Measurements from ENCODE around the gene SLC45A3. TPM values are rescaled to one million over a fixed set of nuclear protein-coding genes. Genes with fewer than 3 reads are reported as not detected.

SLC45A3 gene
- polyA plus RNA-seq, 1 experiment: 1.7 TPM

GRCh38 chr1:205690122-205690756, 9.9 kb upstream of the SLC45A3 start:
- ChIA-PET POLR2A (no interaction called here), CTCF (interaction anchor here (1.6 to 1.7 kb wide), 2 partner anchors 21 to 31 kb away, joined by 5 to 6 read pairs; no protein-coding TSS in a partner anchor)
- TF ChIP-seq CTCF (IDR thresholded peaks at IDR 0.05; ENCODE audit: low read depth, low read length): no peak
- Histone ChIP-seq H3K9me3 (ENCODE audit: control insufficient read depth, insufficient read depth, low read length) (no peaks in the 10 kb centered on the region), H3K27ac (ENCODE audit: low read depth, low read length) (no peak overlapping the region), H3K4me3 (ENCODE audit: low read depth, low read length) (no peak overlapping the region), H3K27me3 (ENCODE audit: control insufficient read depth, insufficient read depth, low read length) (peaks cover 3% of the 10 kb centered on the region)
- DNase-seq (ENCODE audit: low read depth, low spot score): no peak

DNA sequence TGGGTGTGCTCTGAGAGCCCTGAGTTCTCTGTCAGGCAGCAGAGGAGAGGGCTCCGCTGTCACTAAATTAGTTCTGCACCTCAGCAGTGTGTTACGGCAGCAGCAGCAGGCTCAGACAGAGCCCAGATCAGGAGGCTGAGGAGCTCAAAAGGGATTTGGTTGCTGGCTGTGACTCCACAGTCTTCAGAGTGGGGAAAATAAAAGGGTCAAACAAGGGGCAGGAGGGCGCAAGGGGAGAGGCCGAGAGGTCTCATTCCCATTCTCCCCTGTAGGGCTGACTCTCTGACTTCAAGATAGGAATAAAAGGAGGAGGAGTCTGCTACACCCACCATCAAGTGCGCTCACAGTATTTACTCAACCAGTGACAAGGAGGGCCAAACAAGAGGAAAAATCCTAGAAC, 9.2 kb upstream of the SLC45A3 start:
- Histone ChIP-seq H3K9me3 (ENCODE audit: control insufficient read depth, insufficient read depth, low read length) (no peaks in the 10 kb centered on the region), H3K4me3 (ENCODE audit: low read depth, low read length) (no peak overlapping the region), H3K27me3 (ENCODE audit: control insufficient read depth, insufficient read depth, low read length) (peaks cover 3% of the 10 kb centered on the region), H3K27ac (ENCODE audit: low read depth, low read length) (no peak overlapping the region)
- DNase-seq (ENCODE audit: low read depth, low spot score): no peak
- POLR2A ChIA-PET: no interaction called here
- CTCF ChIA-PET: interaction anchor here (1.6 kb wide), 1 partner anchor 22 kb away, joined by 5 read pairs; no protein-coding TSS in a partner anchor
- no peak for TF ChIP-seq CTCF (IDR thresholded peaks at IDR 0.05; ENCODE audit: low read depth, low read length)

- Histone ChIP-seq H3K4me3 (ENCODE audit: low read depth, low read length) (no peak overlapping the region), H3K27ac (ENCODE audit: low read depth, low read length) (no peak overlapping the region), H3K27me3 (ENCODE audit: control insufficient read depth, insufficient read depth, low read length) (peaks cover 3% of the 10 kb centered on the region), H3K9me3 (ENCODE audit: control insufficient read depth, insufficient read depth, low read length) (no peaks in the 10 kb centered on the region)
- DNase-seq (ENCODE audit: low read depth, low spot score): no peak
- ChIA-PET POLR2A (no interaction called here), CTCF (interaction anchor here (0.6 kb wide), 2 partner anchors 31 to 1220 kb away, joined by 6 to 8 read pairs; no protein-coding TSS in a partner anchor)
- no peak for TF ChIP-seq CTCF (IDR thresholded peaks at IDR 0.05; ENCODE audit: low read depth, low read length)
Observed at GRCh38 chr1:205688171-205689080, 8.1 kb upstream of the SLC45A3 start.

- TF ChIP-seq CTCF (IDR thresholded peaks at IDR 0.05; ENCODE audit: low read depth, low read length): no peak
- Histone ChIP-seq H3K27ac (ENCODE audit: low read depth, low read length) (no peak overlapping the region), H3K9me3 (ENCODE audit: control insufficient read depth, insufficient read depth, low read length) (no peaks in the 10 kb centered on the region), H3K4me3 (ENCODE audit: low read depth, low read length) (no peak overlapping the region), H3K27me3 (ENCODE audit: control insufficient read depth, insufficient read depth, low read length) (peaks cover 3% of the 10 kb centered on the region)
- no peak for DNase-seq (ENCODE audit: low read depth, low spot score)
- ChIA-PET CTCF (interaction anchor here (0.5 to 1.1 kb wide), 2 partner anchors 29 to 42 kb away, joined by 3 read pairs; no protein-coding TSS in a partner anchor), POLR2A (no interaction called here)
Observed at GRCh38 chr1:205687242-205687641, 6.9 kb upstream of the SLC45A3 start.

DNA sequence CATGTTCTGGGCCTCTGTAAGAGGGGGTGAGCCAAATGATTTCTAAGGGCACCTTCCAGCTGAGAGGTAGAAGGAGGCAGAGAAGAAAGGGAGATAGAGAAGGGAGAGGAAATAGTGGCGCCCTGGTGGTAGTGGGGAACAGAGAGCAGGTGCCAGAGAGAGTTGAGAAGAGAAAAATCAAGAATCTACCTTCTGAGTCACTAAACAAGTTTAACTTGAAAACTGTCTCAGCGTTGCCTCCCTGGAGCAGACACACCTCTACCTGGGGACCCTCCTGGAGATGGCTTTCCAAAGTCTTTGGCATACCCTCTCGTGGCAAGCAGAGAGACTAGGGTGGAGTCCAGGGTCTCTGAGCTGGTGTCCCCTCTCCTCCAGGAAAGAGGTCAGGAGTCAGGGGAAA, 1.1 kb upstream of the SLC45A3 start:
- POLR2A ChIA-PET: no interaction called here

More for the DNA sequence above, 1.1 kb upstream of the SLC45A3 start:
- TF ChIP-seq CTCF (IDR thresholded peaks at IDR 0.05; ENCODE audit: low read depth, low read length): no peak
- Histone ChIP-seq H3K27me3 (ENCODE audit: control insufficient read depth, insufficient read depth, low read length) (peaks cover 4% of the 10 kb centered on the region), H3K9me3 (ENCODE audit: control insufficient read depth, insufficient read depth, low read length) (no peaks in the 10 kb centered on the region), H3K4me3 (ENCODE audit: low read depth, low read length) (no peak overlapping the region), H3K27ac (ENCODE audit: low read depth, low read length) (no peak overlapping the region)
- CTCF ChIA-PET: interaction anchor here (1.6 to 5.2 kb wide), 2 partner anchors 22 to 30 kb away, joined by 6 to 46 read pairs; no protein-coding TSS in a partner anchor
- DNase-seq (ENCODE audit: low read depth, low spot score): no peak

Measured in AG04450 (cell line).